Hypothalamus (tissue), 51 donors: ENCODE measurements around the gene C1orf210.
A peak's percentile ranks its signal among the peaks of the same experiment; 100 is the strongest.

Experiments used
- DNase-seq, 51 donors: peaks; one replicate each; lab custom pipeline; 2025; lab: John Stamatoyannopoulos, UW

Gene C1orf210

DNA sequence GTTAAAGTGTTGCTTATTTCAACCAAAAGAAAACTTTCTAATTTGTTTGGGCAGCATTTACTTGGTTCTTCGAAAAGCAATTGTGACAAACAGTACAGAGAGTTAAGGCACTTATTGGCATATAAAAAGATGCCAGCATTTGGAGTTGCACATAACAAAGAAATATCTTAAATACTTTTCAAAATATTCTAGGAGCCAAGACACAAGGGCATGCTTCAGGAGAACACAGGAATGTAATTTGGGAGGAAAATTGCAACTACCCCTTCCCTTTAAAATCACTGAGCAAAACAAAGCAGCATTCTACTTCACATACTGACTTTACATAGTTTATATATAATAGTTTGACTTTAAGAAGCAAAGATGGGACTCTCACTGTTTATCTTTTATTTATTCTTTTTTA is 10.8 kb upstream of the C1orf210 start:
- peak in 1 of 51 donors; percentile 20 for DNase-seq

DNA sequence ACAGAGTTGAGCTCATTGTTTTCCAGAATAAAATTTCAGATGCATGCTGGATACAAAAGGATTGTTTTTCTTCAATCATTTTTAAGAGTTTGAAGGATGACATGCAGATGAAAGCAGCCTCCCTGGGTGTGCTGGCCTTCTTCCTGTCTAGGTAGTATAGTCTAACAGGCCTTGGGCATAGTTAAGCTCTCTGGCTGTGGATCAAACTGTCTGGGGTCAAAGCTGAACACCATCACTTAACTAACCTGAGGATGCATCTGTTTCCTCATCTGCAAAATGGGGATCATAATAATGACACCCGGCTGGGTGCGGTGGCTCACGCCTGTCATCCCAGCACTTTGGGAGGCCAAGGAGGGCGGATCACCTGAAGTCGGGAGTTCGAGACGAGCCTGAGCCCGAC is 9.4 kb upstream of the C1orf210 start:
- peak in 1 of 51 donors; percentile 74 for DNase-seq

DNA sequence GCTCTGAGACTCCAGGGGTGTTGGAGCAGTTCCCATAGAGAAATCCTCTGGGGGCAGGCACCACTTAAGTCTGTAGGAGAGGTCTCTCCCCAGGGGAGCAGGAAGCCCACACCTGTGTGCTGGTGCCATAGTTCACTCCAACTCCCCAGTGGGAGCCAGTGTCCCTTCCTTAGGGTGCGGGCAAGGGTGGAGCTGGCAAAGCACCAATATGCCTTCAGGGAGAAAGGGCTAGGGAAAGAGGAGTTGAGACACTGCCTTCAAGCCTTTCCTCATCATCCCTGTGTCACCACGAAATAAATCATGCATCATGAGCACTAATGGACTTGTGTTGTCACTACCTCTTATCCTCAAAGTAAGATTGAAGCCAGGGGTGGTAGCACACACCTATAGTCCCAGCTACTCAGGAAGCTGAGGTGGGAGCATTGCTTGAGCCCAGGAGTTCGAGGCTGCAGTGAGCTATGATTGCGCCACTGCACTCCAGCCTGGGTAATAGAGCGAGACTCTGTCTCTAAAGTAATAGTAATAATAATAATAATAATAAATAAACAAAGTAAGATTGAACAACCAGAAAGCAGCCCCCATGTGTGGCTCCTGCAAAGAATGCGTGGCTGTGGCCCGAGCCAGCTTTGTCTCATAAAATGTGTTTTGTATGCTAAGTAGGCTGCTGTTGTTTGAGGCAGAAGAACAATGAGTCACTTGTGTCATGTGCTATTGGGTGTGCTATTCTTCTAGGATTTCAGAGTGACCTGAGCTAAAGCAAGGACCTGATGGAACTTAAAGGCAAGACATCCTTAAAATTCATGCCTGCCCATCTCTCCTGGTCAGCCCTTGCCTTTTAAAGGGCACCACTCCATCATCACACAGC is 8.7 kb upstream of the C1orf210 start:
- DNase-seq: peak in 33 of 51 donors; percentile 15 to 83 (median 46)

DNA sequence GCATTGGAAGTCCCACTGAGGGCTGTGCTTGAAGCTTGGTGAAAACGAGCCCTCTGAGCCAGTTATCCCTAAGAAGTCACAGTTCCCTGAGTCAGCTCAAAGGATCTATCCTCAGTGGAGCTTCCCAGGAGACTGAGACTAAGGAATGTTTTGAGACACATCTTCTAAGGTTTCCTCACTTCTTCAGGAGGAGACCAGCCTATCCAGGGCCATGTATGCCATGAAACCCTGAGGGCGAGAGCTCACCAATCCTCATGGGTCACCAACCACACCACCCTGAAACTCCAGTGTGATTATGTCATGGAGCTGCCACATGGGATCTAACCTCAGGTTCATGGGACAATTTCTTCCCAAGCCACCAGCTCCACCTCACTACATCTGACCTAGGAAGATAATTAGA is 7.8 kb upstream of the C1orf210 start:
- DNase-seq: no peak

DNA sequence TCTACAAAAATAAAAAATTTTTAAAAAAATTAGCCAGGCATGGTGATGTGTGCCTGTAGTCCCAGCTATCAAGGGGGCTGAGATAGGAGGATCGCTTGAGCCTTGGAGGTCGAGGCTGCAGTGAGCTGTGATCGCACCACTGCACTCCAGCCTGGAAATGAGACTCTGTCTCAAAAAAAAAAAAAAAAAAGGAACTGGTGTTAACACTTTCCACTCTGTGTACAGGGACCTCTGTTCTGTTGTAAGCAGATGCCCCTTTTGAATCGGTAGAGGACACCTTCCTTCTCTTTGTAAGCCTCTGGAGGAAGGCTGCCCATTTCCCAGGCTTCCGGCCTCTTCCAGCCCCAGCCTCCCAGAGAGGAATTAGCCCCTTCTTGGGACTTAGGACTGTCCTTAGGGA is 7.3 kb upstream of the C1orf210 start:
- DNase-seq: no peak

DNA sequence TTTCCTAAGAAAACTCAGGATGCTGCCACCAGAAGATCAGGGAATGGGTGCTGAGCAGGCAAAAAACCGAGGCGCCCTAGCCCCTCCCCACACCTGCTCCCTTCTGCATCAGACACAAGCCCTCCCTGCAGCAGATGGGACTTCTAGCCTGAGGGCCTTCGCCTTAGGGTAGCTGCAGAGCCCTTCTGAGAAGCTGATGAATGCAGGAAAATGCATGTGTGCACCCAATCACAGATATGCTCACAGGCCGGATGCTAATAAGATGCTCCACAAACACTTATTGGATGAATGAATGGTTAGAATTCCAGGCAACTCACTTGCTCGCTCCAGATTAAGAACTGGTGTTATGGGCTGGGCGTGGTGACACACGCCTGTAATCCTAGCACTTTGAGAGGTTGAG is 6.8 kb upstream of the C1orf210 start:
- DNase-seq: peak in 1 of 51 donors; percentile 9

- no peak for DNase-seq
Observed at GRCh38 chr1:43288785-43289706, 3.7 kb upstream of the C1orf210 start.

- DNase-seq: peak in 2 of 51 donors; percentile 17 to 26
Observed at GRCh38 chr1:43288058-43288784, 2.8 kb upstream of the C1orf210 start.

DNA sequence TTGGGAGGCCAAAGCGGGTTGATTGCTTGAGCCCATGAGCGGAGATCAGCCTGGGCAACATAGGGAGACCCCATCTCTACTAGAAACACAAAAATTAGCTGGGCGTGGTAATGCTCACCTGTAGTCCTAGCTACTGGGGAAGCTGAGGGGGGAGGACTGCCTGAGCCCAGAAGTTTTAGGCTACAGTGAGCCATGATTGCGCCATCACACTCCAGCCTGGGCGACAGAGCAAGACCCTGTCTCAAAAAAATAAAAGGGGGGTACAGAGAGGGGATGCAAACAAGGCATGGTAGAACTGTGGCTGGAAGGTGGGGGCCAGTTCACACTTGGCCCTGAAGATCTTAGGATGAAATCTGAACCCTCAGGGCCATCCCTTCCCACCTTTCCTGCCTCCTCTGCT is 1.2 kb upstream of the C1orf210 start:
- no peak for DNase-seq

- no peak for DNase-seq
Observed at GRCh38 chr1:43286115-43286514, 734 bp upstream of the C1orf210 start.

DNA sequence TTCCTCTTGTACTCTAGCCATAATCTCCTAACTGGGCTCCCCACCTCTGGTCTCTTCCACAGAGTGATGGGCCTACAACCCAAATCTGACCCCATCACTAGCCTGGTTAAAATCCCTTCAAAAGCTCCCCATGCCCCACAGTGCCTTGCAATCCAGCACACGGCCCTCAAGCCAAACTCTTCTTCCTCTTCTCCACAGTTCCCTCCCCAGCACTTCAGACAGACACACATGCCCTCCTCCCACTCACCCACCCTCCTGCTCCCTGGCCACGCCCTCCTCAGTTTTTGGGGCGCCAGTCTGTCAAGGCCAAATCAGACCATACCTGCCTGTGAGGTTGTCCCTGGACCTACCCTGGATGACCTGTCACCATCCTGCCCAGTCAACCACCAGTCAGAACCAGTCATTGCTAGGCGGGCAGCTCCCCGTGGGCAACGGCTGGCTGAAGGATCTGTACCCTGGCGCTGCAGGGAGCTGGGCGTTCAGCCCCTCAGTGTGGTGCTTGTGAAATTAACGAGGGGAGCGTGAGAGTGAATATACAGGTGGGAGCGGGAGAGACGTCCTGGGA is 753 bp downstream of the C1orf210 start:
- DNase-seq: no peak

GRCh38 chr1:43284065-43284464 is 1.3 kb downstream of the C1orf210 start:
- no peak for DNase-seq

- peak in 1 of 51 donors; percentile 12 for DNase-seq
Observed at GRCh38 chr1:43282220-43283195, 2.9 kb downstream of the C1orf210 start.

- DNase-seq: no peak
Observed at GRCh38 chr1:43280692-43281091, 4.7 kb downstream of the C1orf210 start.

GRCh38 chr1:43279666-43280065 is 5.7 kb downstream of the C1orf210 start:
- DNase-seq: no peak

- DNase-seq: no peak
Observed at GRCh38 chr1:43279161-43279560, 6.2 kb downstream of the C1orf210 start.

GRCh38 chr1:43277116-43277876 is 8.1 kb downstream of the C1orf210 start:
- DNase-seq: no peak

DNA sequence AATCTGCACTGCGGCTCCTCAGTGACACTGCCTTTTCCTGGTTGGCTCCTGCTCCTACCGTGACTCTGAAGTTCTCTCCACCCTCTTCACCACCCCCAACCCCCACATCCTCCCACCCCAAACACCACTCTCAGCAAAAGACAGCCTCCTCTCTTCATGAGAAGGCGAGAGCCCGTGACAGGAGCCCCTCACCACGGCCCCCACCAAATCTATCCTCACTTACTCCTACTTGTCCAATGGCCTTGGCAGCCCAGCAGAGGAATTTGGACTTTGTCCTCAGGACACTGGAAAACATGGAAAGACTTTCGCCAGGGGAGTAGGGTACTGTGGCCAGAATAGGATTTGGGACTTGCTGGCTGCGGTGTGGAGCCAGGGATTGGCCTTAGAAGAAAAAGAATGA is 8.7 kb downstream of the C1orf210 start:
- DNase-seq: no peak
